Psoas muscle (tissue), 8 donors: ENCODE results near the gene FSHB. TPM values are rescaled to one million over a fixed set of nuclear protein-coding genes. Genes with fewer than 3 reads are reported as not detected.
A peak's percentile ranks its signal among the peaks of the same experiment; 100 is the strongest.

Source experiments
- ATAC-seq, 4 donors: fragments of 200-7000 bp; cut with Tn5 transposase; one replicate each; pipeline ENCODE4 v1.9.1; 2020; ENCODE audit warnings: moderate library complexity in 3 of 4, mild to moderate bottlenecking in 2 of 4
- DNase-seq, 2 donors: peaks; one replicate each; pipeline ENCODE4 v3.0.0-alpha.2; 2020
- H3K27ac ChIP-seq: fragments of 200-600 bp; one replicate; pipeline ENCODE4 v1.8.0; 2022
- H3K27me3 ChIP-seq, 3 donors: fragments of 200-600 bp in 1 of 3; one replicate each; pipeline versions ENCODE4 v1.6.1 to v1.8.0; 2013 to 2022; ENCODE audit warnings: low read length in 2 of 3, mild to moderate bottlenecking in 2 of 3, moderate library complexity in 1 of 3; ENCODE audit not compliant: insufficient read depth in 3 of 3
- H3K36me3 ChIP-seq, 2 donors: fragments of 200-600 bp in 1 of 2; one replicate each; pipeline versions ENCODE4 v1.6.1 to v1.8.0; 2013 to 2022; ENCODE audit warnings: low read depth in 1 of 2, mild to moderate bottlenecking in 1 of 2, moderate library complexity in 1 of 2; ENCODE audit not compliant: insufficient read depth in 1 of 2
- H3K4me1 ChIP-seq: fragments of 200-600 bp; one replicate; pipeline ENCODE4 v1.8.0; 2022
- H3K4me3 ChIP-seq: fragments of 200-600 bp; one replicate; pipeline ENCODE4 v1.8.0; 2022; ENCODE audit warnings: mild to moderate bottlenecking
- H3K9me3 ChIP-seq: fragments of 200-600 bp; one replicate; pipeline ENCODE4 v1.8.0; 2022
- CTCF ChIP-seq: fragments of 200-600 bp; IDR thresholded peaks from one replicate; pipeline ENCODE4 v1.8.0; 2022; ENCODE audit warnings: antibody characterized with exemption
- WGBS, 3 donors: extraction: QIAGEN DNeasy Blood & Tissue Kit; methylation state at CpG; one replicate each; pipeline versions ENCODE4 v1.1.6 to v1.1.7; 2013; 5-methylcytosine and 5-hydroxymethylcytosine counted together
- intact Hi-C, 2 donors: fragments of 100-400 bp; cut with DNase I; formaldehyde crosslinking; loops; one replicate each; pipeline versions ENCODE4 v1.11.0 to v1.14.2; 2022
- long read RNA-seq, 2 donors: library from polyadenylated mRNA; unstranded; transcript quantifications; one replicate each; pipeline ENCODE4 v2.0.0, GENCODE V29; 2021
- polyA plus RNA-seq, 3 donors: library from polyadenylated mRNA; stranded (reverse); fragments of 200-250 nt; gene quantifications; one replicate each; pipeline ENCODE4 v1.2.3, GENCODE V29; 2013
- total RNA-seq, 4 donors: library from RNA; stranded (reverse); fragmentation: NEBNext Ultra II Directional in 2 of 4; extraction: Animal tissue kit (Norgen Biotek cat#: 25700) in 2 of 4; gene quantifications; one replicate each; pipeline versions ENCODE4 v1.2.1 to v1.2.4, GENCODE V29; 2021 to 2023
- donor health status: healthy with polysubstance abuse.
- donor health status: DM: no; HTN: no; CAD: no; lungs with moderate emphysema.
- donor health status: Bipolar disorder and iron deficiency.
- donor health status: healthy.
- donor health status: DM: yes; HTN: yes; CAD: no.
- donor health status: DM: no; HTN: no; CAD: no.
- donor health status: DM: no; HTN: no; CAD: no.
- donor health status: DM: yes; HTN: yes; CAD: no.

The FSHB gene
- total RNA-seq (not detected), polyA plus RNA-seq (not detected)
- long read RNA-seq, donor 1, result 0 reads
- long read RNA-seq, donor 2, result 0 reads

- intact Hi-C loops, result no loop called here
- Histone ChIP-seq H3K27me3 (no peaks in the 10 kb centered on the region), H3K36me3 (no peaks in the 10 kb centered on the region), H3K9me3 (no peaks in the 10 kb centered on the region), H3K4me3 (no peak within 1 kb of the TSS), H3K4me1 (no peaks in the 10 kb centered on the region), H3K27ac (no peak within 1 kb of the TSS)
- DNase-seq (no peak), ATAC-seq (no peak)
- 71 to 76% (median 75%) methylated on average over 3 of the region's 3 CpGs for WGBS, 3 donors
- TF ChIP-seq CTCF, result no peak
Measured at GRCh38 chr11:30230714-30231113, at the start of gene FSHB. FSHB (plus strand) TSS chr11:30231014; CDS start chr11:30231903, 889 bp downstream.

GRCh38 chr11:30186748-30187147, 44.1 kb upstream of the FSHB start:
- DNase-seq (no peak), ATAC-seq (no peak)
- H3K27me3 ChIP-seq, result no peaks in the 10 kb centered on the region
- H3K36me3 ChIP-seq, result no peaks in the 10 kb centered on the region
- H3K9me3 ChIP-seq, result peaks cover 13% of the 10 kb centered on the region
- no peak for TF ChIP-seq CTCF
- WGBS, 3 donors, result 55 to 78% (median 73%) methylated on average over 3 of the region's 3 CpGs
- no peak overlapping the region for H3K27ac ChIP-seq
- intact Hi-C loops, result no loop called here
- H3K4me3 ChIP-seq, result no peak overlapping the region
- H3K4me1 ChIP-seq, result no peaks in the 10 kb centered on the region

GRCh38 chr11:30192620-30193019, 38.2 kb upstream of the FSHB start:
- Histone ChIP-seq H3K4me1 (no peaks in the 10 kb centered on the region), H3K27ac (no peak overlapping the region), H3K36me3 (no peaks in the 10 kb centered on the region), H3K27me3 (no peaks in the 10 kb centered on the region), H3K4me3 (no peak overlapping the region), H3K9me3 (peaks cover under 1% of the 10 kb centered on the region)
- no peak for TF ChIP-seq CTCF
- no peak for DNase-seq
- ATAC-seq, result no peak
- intact Hi-C loops, result no loop called here

GRCh38 chr11:30196400-30197206, 34.2 kb upstream of the FSHB start:
- ATAC-seq (peak in 2 of 4 donors; percentile 59 to 68), DNase-seq (peak in 1 of 2 donors; percentile 43)
- 7 to 10% (median 9%) methylated on average over 6 of the region's 6 CpGs for WGBS, 3 donors
- H3K4me1 ChIP-seq, result no peaks in the 10 kb centered on the region
- intact Hi-C loops, result no loop called here
- H3K36me3 ChIP-seq, result no peaks in the 10 kb centered on the region
- no peak overlapping the region for H3K27ac ChIP-seq
- TF ChIP-seq CTCF, result peak; percentile 43
- no peaks in the 10 kb centered on the region for H3K9me3 ChIP-seq
- H3K4me3 ChIP-seq, result no peak overlapping the region
- H3K27me3 ChIP-seq, result no peaks in the 10 kb centered on the region
